Uterus (tissue), 4 donors: ENCODE results near the gene SYT9. TPM values are rescaled to one million over a fixed set of nuclear protein-coding genes. Genes with fewer than 3 reads are reported as not detected.

Experiments
- DNase-seq, 2 donors: peaks; one replicate each; pipeline ENCODE4 v3.0.0-alpha.2; 2019 to 2020
- H3K27ac ChIP-seq, 2 donors: fragments of 200-600 bp; sonication (generic); 1 replicate in 1 of 2; 2 replicates in 1 of 2; pipeline ENCODE4 v1.5.1; 2016 to 2018
- H3K27me3 ChIP-seq, 2 donors: fragments of 200-600 bp; sonication (generic); one replicate each; pipeline ENCODE4 v1.5.1; 2018 to 2019; ENCODE audit warnings: control low read depth in 1 of 2
- H3K36me3 ChIP-seq, 2 donors: fragments of 200-600 bp; sonication (generic); one replicate each; pipeline ENCODE4 v1.5.1; 2019; ENCODE audit warnings: control low read depth in 1 of 2
- H3K4me1 ChIP-seq, 2 donors: fragments of 200-600 bp; sonication (generic); one replicate each; pipeline ENCODE4 v1.5.1; 2018 to 2019; ENCODE audit warnings: control low read depth in 1 of 2
- H3K4me3 ChIP-seq, 2 donors: fragments of 200-600 bp; sonication (generic); 1 replicate in 1 of 2; 2 replicates in 1 of 2; pipeline ENCODE4 v1.5.1; 2018 to 2019; ENCODE audit warnings: mild to moderate bottlenecking in 1 of 2
- H3K9me3 ChIP-seq, 2 donors: fragments of 200-600 bp; sonication (generic); one replicate each; pipeline ENCODE4 v1.5.1; 2019; ENCODE audit warnings: control low read depth in 1 of 2
- POLR2A ChIP-seq, 2 donors: fragments of 450-650 bp; IDR thresholded peaks; one replicate each; pipeline ENCODE4 v1.6.1; 2016; ENCODE audit warnings: antibody characterized with exemption in 2 of 2, mild to moderate bottlenecking in 1 of 2, moderate library complexity in 1 of 2
- intact Hi-C: fragments of 100-400 bp; cut with DNase I; formaldehyde crosslinking; loops from one replicate; pipeline ENCODE4 v1.15.1; 2023; ENCODE audit warnings: low total_unique reads
- total RNA-seq, 4 donors: library from RNA; depleted of rRNA in 3 of 4; stranded (reverse); fragments of >200 nt in 3 of 4; gene quantifications; one replicate each; pipeline versions ENCODE4 v1.1.0 to v1.2.4, GENCODE V29; 2014 to 2023
- TF ChIP-seq, protein P1 (sequence below), 4 experiments: fragments of 200-600 bp in 2 of 4; fragments of 450-650 bp in 2 of 4; sonication (generic) in 2 of 4; IDR thresholded peaks; one replicate each; pipeline ENCODE4 v1.5.1; 2016 to 2019; ENCODE audit warnings: antibody characterized with exemption in 4 of 4, mild to moderate bottlenecking in 2 of 4, moderate library complexity in 1 of 4
- donor health status: DM: yes; HTN: yes; CAD: no.

The SYT9 gene
- total RNA-seq, 4 donors from 2014 or later: 0.29 to 5.8 (median 3.0) TPM; not detected in 1

DNA sequence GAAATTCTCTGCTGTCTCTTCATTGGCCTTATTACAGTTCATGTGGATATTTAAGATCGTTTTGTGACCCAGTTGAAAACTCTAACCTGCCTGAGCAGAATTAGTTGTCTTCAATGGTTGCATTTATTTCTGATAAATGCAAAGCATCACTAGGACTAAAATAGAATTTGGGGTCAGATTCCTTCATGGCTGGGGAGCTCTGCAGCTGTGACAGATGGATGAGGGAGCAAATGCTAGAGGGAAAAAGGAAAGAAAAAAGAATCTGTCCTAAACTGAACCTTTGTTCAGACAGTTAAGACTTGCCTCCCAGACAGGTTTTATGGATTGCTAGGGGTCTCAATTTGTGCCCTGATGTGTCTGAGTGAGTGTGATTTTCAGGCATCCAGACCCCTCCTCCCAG lies 113.0 kb downstream of the SYT9 start:
- no peaks in the 10 kb centered on the region for H3K4me1 ChIP-seq
- H3K27me3 ChIP-seq: no peaks in the 10 kb centered on the region
- no peak for DNase-seq
- no peak overlapping the region for H3K4me3 ChIP-seq
- no peaks in the 10 kb centered on the region for H3K9me3 ChIP-seq
- no peaks in the 10 kb centered on the region for H3K36me3 ChIP-seq
- H3K27ac ChIP-seq: no peak overlapping the region
- intact Hi-C loops: no loop called here
- no peak for TF ChIP-seq POLR2A (IDR thresholded peaks at IDR 0.05)
- TF ChIP-seq, protein P1, sequence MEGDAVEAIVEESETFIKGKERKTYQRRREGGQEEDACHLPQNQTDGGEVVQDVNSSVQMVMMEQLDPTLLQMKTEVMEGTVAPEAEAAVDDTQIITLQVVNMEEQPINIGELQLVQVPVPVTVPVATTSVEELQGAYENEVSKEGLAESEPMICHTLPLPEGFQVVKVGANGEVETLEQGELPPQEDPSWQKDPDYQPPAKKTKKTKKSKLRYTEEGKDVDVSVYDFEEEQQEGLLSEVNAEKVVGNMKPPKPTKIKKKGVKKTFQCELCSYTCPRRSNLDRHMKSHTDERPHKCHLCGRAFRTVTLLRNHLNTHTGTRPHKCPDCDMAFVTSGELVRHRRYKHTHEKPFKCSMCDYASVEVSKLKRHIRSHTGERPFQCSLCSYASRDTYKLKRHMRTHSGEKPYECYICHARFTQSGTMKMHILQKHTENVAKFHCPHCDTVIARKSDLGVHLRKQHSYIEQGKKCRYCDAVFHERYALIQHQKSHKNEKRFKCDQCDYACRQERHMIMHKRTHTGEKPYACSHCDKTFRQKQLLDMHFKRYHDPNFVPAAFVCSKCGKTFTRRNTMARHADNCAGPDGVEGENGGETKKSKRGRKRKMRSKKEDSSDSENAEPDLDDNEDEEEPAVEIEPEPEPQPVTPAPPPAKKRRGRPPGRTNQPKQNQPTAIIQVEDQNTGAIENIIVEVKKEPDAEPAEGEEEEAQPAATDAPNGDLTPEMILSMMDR (IDR thresholded peaks at IDR 0.05): no peak

DNA sequence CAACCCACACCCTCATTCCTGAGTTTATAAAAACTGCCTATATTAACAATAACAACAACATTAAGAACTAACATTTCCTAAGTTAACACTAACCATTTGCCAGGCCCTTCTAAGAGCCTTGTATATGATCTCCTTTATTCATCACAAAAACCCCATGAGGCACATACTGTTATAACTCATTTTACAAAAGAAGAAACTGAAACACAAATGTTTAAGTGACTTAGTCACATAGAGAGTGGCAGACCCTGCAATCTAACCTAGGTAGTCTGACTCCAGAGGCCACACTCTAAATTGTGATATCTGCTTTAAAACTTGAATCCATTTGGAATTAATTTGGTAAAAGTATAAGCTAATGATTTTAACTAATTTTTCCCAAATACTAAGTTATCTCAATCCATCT lies 116.1 kb downstream of the SYT9 start:
- intact Hi-C loops: no loop called here
- no peaks in the 10 kb centered on the region for H3K4me1 ChIP-seq
- no peak for TF ChIP-seq POLR2A (IDR thresholded peaks at IDR 0.05)
- TF ChIP-seq, protein P1 (IDR thresholded peaks at IDR 0.05): no peak

DNA sequence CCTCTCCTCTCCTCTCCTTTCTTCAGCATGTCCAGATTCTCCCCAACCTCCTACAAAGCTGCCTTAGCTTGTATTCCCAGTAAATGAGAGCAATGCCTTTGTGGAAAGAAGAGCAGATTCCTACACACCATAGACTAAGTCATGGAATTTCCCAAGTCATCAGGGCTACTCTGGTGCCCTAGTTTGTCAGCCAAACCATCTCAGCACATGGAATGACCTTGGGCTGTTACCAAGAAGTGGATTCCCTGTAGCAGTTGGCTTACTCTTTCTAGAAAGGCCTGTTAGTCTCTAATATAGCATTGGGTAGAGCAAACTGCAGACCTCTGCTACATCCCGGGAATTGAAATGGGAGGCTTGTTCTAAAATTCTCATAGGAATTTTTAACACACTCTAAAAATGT lies 124.7 kb downstream of the SYT9 start:
- DNase-seq: no peak
- Histone ChIP-seq H3K4me1 (no peaks in the 10 kb centered on the region), H3K4me3 (no peak overlapping the region), H3K27me3 (no peaks in the 10 kb centered on the region), H3K36me3 (no peaks in the 10 kb centered on the region), H3K27ac (no peak overlapping the region), H3K9me3 (no peaks in the 10 kb centered on the region)
- TF ChIP-seq, protein P1 (IDR thresholded peaks at IDR 0.05): no peak
- no peak for TF ChIP-seq POLR2A (IDR thresholded peaks at IDR 0.05)
- intact Hi-C loops: no loop called here

More for the DNA sequence above, 116.1 kb downstream of the SYT9 start:
- no peak for DNase-seq
- Histone ChIP-seq H3K9me3 (no peaks in the 10 kb centered on the region), H3K27ac (no peak overlapping the region), H3K4me3 (no peak overlapping the region), H3K36me3 (no peaks in the 10 kb centered on the region), H3K27me3 (no peaks in the 10 kb centered on the region)

DNA sequence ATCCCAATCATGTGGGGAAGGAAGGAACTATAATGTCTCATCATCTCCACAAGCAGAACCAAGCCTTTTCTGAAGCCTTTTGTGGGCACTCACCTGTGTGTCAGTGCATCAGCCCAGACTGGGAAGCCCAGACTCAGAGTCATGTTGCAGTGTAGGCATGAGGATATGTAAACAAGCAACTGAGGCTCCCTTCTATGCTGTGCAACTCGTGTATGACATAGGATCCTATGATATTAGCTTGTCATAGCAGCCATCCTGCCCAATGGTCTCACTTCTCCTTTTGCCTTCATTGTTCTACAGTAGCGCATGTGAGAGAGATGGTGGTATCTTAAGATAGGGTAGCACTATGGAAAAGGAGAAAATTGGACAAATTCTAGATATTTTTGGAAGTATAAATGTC lies 130.2 kb downstream of the SYT9 start:
- no peaks in the 10 kb centered on the region for H3K36me3 ChIP-seq
- intact Hi-C loops: no loop called here
- TF ChIP-seq, protein P1 (IDR thresholded peaks at IDR 0.05): no peak
- no peak for TF ChIP-seq POLR2A (IDR thresholded peaks at IDR 0.05)
- no peaks in the 10 kb centered on the region for H3K9me3 ChIP-seq
- H3K4me3 ChIP-seq: no peak overlapping the region
- no peak overlapping the region for H3K27ac ChIP-seq
- DNase-seq: no peak
- no peaks in the 10 kb centered on the region for H3K4me1 ChIP-seq
- no peaks in the 10 kb centered on the region for H3K27me3 ChIP-seq

DNA sequence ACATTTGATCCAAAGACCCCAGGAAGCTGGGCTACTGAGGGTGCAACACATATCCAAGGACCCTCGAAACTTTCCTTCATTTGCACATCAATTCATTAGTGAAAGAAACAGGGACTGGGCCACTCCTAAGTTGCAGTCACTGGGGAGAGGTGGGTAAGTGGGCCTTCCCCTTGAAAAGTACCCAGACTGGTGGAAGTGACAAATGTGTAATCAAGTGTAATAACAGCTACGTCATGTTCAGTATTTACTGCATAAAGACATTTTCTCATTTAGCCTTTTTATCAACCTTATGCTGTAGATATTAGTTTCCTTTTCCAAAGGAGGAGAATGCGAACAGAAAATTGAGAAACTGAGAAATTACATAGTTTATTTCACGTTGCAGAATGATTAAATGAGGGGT lies 131.7 kb downstream of the SYT9 start:
- no peak overlapping the region for H3K4me3 ChIP-seq
- no peaks in the 10 kb centered on the region for H3K9me3 ChIP-seq
- H3K36me3 ChIP-seq: no peaks in the 10 kb centered on the region
- H3K4me1 ChIP-seq: no peaks in the 10 kb centered on the region
- TF ChIP-seq POLR2A (IDR thresholded peaks at IDR 0.05): no peak
- no peaks in the 10 kb centered on the region for H3K27me3 ChIP-seq
- no peak for DNase-seq
- intact Hi-C loops: no loop called here
- H3K27ac ChIP-seq: no peak overlapping the region

DNA sequence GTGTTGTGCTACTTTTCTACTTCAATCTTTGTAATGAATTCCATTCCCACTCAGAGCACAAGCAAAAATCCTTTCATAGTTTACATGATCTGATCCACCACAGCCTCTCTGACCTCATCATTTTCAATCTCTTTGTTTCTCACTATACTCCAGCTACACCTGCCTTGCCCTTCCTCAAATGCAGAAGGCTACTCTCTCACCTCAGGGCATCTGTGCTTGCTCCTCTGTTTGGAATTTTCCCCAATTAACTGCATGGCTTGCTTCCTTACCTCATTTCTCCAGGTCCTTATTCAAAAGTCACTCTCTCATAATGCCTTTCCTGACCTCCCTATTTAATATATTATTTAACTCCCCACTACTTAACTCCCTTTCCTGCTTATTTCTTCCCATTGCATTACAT lies 133.0 kb downstream of the SYT9 start:
- no peak for TF ChIP-seq POLR2A (IDR thresholded peaks at IDR 0.05)
- TF ChIP-seq, protein P1 (IDR thresholded peaks at IDR 0.05): no peak
- no peaks in the 10 kb centered on the region for H3K27me3 ChIP-seq
- H3K4me3 ChIP-seq: no peak overlapping the region
- no peaks in the 10 kb centered on the region for H3K36me3 ChIP-seq
- no peak overlapping the region for H3K27ac ChIP-seq
- H3K9me3 ChIP-seq: no peaks in the 10 kb centered on the region
- H3K4me1 ChIP-seq: no peaks in the 10 kb centered on the region
- DNase-seq: no peak
- intact Hi-C loops: no loop called here
